HL-60 (cell line): ENCODE measurements around the gene TM9SF3.

Experiments
- DNase-seq, 2 experiments: peaks; one replicate each; pipeline ENCODE4 v3.0.0-alpha.2; 2010 to 2020; ENCODE audit warnings: low read depth in 1 of 2, low spot score in 1 of 2
- H3K27ac ChIP-seq: fragments of 250-450 bp; sonication (Bioruptor Pico); replicated peaks from 2 replicates; pipeline ENCODE4 v1.5.1; 2020; ENCODE audit warnings: mild to moderate bottlenecking, moderate library complexity
- H3K27me3 ChIP-seq: fragments of 250-450 bp; sonication (Bioruptor Pico); 2 replicates; pipeline ENCODE4 v1.5.1; 2021; ENCODE audit warnings: mild to moderate bottlenecking, moderate library complexity; ENCODE audit not compliant: insufficient read depth, poor library complexity, severe bottlenecking
- H3K4me3 ChIP-seq: replicated peaks from 2 replicates; pipeline ENCODE4 v1.5.1; 2011; ENCODE audit warnings: mild to moderate bottlenecking, control low read depth, low read length; ENCODE audit not compliant: insufficient read depth
- GABPA ChIP-seq: IDR thresholded peaks from 2 replicates; pipeline ENCODE4 v1.6.1; 2012; ENCODE audit warnings: low read depth
- POLR2AphosphoS5 ChIP-seq: IDR thresholded peaks from 2 replicates; pipeline ENCODE4 v1.6.1; 2012; ENCODE audit warnings: low read depth
- SPI1 ChIP-seq: IDR thresholded peaks from 2 replicates; pipeline ENCODE4 v1.6.1; 2012; ENCODE audit warnings: low read depth, mild to moderate bottlenecking, borderline replicate concordance
- TF ChIP-seq, protein P1 (sequence below): IDR thresholded peaks from one replicate; pipeline ENCODE4 v1.5.1; 2011; ENCODE audit warnings: low read length, control low read depth, inconsistent platforms; ENCODE audit not compliant: insufficient read depth
- TF ChIP-seq, protein P2 (sequence below): IDR thresholded peaks from 2 replicates; pipeline ENCODE4 v1.6.1; 2012; ENCODE audit warnings: low read depth; ENCODE audit not compliant: insufficient replicate concordance

TM9SF3 gene

DNA sequence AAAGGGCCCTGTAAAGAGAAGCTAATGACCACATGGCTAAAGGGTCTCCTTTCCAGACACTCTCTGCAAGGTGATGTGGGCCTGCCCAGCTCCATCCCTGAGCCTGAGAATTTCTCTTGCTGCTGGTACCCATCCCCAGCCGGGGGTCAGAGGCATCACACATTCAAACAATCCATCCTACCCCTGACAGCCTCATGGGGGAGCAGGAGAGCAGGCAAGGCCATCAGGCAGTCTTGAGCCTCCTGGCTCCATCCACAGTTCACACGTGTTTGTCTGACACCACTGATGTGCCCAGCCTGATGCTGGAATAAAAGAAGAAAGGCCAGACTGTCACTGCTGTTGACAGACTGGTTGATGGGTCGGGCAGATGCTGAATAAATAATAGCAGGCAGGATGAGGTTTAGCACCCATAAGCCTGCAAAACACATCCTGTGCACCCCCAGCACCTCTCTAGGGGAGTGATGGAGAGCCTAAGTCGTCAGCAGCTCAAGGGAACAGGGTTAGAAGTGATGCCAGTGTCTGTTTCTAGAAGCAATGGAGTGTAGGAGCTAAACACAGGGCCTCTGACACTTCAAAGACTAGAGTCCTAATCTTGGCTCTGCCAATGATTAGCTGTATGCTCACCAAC, 116.6 kb downstream of the TM9SF3 start:
- no peak for TF ChIP-seq SPI1
- TF ChIP-seq, protein P1, sequence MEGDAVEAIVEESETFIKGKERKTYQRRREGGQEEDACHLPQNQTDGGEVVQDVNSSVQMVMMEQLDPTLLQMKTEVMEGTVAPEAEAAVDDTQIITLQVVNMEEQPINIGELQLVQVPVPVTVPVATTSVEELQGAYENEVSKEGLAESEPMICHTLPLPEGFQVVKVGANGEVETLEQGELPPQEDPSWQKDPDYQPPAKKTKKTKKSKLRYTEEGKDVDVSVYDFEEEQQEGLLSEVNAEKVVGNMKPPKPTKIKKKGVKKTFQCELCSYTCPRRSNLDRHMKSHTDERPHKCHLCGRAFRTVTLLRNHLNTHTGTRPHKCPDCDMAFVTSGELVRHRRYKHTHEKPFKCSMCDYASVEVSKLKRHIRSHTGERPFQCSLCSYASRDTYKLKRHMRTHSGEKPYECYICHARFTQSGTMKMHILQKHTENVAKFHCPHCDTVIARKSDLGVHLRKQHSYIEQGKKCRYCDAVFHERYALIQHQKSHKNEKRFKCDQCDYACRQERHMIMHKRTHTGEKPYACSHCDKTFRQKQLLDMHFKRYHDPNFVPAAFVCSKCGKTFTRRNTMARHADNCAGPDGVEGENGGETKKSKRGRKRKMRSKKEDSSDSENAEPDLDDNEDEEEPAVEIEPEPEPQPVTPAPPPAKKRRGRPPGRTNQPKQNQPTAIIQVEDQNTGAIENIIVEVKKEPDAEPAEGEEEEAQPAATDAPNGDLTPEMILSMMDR: peak; percentile 70
- no peak overlapping the region for H3K27ac ChIP-seq
- peak in 1 of 2 experiments; percentile 16 for DNase-seq
- H3K4me3 ChIP-seq: no peak overlapping the region
- peaks cover 4% of the 10 kb centered on the region for H3K27me3 ChIP-seq

- Histone ChIP-seq H3K4me3 (no peak overlapping the region), H3K27me3 (peaks cover 4% of the 10 kb centered on the region), H3K27ac (no peak overlapping the region)
- DNase-seq: no peak
- TF ChIP-seq GABPA (no peak), SPI1 (no peak), POLR2AphosphoS5 (no peak)
- TF ChIP-seq, protein P1: no peak
- TF ChIP-seq, protein P2, sequence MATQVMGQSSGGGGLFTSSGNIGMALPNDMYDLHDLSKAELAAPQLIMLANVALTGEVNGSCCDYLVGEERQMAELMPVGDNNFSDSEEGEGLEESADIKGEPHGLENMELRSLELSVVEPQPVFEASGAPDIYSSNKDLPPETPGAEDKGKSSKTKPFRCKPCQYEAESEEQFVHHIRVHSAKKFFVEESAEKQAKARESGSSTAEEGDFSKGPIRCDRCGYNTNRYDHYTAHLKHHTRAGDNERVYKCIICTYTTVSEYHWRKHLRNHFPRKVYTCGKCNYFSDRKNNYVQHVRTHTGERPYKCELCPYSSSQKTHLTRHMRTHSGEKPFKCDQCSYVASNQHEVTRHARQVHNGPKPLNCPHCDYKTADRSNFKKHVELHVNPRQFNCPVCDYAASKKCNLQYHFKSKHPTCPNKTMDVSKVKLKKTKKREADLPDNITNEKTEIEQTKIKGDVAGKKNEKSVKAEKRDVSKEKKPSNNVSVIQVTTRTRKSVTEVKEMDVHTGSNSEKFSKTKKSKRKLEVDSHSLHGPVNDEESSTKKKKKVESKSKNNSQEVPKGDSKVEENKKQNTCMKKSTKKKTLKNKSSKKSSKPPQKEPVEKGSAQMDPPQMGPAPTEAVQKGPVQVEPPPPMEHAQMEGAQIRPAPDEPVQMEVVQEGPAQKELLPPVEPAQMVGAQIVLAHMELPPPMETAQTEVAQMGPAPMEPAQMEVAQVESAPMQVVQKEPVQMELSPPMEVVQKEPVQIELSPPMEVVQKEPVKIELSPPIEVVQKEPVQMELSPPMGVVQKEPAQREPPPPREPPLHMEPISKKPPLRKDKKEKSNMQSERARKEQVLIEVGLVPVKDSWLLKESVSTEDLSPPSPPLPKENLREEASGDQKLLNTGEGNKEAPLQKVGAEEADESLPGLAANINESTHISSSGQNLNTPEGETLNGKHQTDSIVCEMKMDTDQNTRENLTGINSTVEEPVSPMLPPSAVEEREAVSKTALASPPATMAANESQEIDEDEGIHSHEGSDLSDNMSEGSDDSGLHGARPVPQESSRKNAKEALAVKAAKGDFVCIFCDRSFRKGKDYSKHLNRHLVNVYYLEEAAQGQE: no peak
Measured at GRCh38 chr10:96468845-96469244, 118.0 kb downstream of the TM9SF3 start.
